HG03108 (cell line): ENCODE measurements around the gene CAPN11.
"Not testable (repeated sequence)": the region's sequence is repeated elsewhere in the genome, so short reads cannot be mapped to it uniquely, and the experiment has no call there.

ENCODE experiments used
- ATAC-seq: cut with Tn5 transposase; IDR thresholded peaks from one replicate; pipeline ENCODE4 v1.9.1; 2021; ENCODE audit warnings: moderate library complexity; ENCODE audit not compliant: unreplicated experiment

Gene CAPN11

DNA sequence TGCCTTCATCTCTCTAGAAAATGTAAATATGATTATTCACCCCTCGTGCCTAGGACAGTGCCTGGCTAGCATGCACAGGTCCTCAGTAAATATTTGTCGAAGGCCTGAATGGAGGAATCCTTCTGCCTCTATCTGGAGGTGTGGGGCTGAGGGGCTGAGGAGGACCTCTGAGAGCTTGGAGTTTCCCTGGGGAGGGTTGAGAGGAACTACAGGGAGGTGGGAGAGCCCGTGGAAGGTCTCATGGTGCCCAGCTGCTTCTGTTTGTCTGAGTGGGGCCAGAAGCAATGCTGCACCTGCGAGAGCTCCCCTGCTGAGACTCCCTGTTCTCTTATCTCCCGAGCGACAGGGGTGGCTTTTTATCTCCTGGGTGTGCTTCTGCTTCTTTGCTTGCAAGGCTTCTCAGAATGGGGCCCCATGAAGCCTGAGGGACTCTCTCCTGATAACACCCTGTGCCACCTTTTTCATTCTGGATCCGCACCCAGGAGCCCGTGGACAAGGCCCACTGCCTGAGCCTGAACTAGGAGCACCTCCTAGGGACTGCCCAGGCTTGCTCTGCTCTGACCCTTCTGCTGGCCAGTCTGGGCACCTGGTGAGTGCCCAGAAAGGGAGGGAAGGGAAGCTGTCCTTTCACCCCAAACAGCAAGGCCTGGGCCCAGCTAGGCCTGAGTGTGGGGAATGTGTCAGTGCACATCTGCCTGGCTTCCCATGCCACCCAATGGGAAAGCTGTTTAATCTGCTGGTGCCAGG, 67.1 kb downstream of the CAPN11 start:
- no peak for ATAC-seq

DNA sequence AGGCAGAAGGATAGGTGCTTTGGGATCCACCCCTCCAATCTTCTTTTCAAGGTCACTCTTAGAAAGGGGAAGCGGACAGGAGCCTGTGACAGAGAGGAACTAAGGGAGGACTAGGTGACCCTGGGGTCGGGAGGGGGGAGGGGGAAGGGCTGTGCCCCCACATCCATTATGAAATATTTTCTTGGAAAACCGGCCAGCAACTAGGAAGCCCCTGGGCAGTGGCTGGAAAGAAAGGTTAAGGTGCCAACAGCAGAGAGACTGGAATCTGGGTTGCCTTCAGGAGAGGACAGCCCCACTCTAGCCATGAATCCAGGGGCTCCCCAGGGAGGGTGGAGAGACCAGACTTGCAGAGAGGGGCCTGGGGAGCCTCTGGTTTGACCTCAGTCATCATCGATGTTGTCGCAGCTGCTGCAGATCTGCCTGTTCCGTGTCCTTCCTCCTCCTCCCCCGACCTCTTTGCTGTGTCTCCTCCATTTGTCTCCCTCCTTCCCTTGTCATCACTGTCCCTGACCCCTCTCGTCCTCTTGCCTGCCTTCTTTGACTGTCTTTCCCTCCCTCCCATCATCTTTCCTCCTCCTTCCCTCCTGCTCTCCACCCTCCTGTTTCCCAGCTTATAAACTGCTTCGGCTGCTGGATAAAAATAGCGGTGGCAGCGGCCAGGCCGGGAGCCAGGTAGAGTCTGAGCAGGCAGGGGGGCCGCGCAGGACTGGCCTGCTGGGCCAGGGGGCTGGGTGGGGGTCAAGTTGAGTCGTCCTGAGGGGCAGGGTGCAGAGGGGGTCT, 67.9 kb downstream of the CAPN11 start:
- ATAC-seq, result no peak

DNA sequence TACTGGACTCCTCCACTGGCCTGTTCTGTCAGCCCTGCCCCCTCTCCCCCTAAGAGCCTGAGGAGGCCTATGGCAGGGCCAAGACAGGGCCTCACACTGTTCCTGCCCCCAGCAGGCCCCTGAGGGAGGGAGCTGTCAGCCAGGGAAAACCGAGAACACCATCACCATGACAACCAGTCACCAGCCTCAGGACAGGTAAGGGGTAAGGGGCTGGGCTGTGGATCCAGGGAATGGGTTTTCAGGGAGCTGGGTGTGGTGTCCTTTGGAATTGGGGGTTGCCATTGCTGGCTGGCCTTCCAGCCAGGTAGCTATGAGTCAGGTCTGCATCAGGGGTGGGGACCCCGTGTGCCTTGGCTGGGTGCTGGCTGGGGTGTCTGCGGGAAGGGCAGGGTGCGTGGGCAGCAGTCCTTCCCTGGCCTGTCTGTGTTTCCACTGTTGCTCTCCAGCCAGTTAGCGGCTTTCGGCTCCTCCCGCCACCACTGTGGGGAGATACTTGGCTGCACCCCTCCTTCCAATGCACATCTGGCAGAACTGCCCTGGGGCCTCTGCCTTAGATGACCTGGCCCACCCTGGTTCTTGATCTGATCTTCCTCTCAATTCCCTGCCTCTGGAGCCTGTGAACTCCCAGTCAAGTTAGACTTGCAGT, 68.7 kb downstream of the CAPN11 start:
- ATAC-seq, result no peak

DNA sequence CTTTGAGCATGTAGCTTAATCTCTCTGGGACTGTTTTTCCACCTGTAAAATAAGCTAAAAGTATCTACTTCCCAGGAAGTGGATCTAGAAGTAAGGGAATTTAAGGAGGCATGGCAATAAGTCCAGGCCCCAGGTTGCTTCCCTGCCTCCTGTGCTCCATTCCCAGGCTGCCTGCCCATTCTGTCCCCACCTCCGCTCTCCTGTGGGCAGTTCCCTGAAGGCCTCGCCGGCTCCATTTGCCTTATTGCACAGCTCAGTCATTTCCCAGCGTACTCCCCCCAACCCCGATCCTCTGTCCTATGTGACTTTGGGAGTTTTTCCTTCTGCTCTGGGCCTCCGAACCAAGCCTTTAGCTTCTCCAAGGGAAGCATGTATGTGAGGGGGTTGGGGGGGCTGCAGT, 69.4 kb downstream of the CAPN11 start:
- no peak for ATAC-seq

DNA sequence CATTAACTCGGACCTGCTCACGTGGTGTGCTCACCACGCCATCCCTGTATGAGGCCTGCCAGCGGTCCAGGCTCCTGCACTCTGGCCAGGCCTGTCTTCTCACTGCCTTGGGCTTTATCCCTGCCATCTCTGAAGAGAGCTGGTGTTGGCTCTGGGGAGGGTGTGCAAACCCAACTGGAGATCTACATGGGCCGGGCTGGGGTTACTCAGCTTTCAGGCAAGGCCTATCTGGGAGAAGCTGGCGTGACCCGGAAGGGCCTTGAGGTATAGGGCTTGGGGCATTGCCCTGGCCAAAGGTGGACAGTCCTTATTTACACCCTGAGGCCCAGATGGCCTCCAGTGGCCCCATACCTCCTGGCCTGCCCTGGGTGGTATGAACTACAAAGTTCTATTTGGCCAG, 69.8 kb downstream of the CAPN11 start:
- ATAC-seq, result no peak

DNA sequence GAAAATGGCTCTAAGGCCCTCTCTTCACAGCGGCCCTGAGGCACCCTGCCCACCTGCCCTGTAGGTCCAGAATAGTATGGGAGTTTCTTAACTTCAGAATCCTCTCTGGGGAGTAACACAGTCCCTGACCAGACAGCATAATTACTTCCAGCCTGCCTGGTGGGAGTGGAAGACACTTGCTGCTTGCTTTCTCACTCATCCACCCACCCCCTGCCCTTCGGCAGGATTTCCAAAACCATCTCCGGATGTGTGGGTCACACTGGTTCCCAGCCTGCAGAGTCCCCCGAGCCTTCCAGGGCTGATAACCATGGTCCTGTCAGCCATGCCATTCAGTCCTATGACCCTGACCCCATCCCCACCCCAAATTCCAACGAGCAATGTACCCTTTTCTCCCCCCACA, 70.2 kb downstream of the CAPN11 start:
- no peak for ATAC-seq

DNA sequence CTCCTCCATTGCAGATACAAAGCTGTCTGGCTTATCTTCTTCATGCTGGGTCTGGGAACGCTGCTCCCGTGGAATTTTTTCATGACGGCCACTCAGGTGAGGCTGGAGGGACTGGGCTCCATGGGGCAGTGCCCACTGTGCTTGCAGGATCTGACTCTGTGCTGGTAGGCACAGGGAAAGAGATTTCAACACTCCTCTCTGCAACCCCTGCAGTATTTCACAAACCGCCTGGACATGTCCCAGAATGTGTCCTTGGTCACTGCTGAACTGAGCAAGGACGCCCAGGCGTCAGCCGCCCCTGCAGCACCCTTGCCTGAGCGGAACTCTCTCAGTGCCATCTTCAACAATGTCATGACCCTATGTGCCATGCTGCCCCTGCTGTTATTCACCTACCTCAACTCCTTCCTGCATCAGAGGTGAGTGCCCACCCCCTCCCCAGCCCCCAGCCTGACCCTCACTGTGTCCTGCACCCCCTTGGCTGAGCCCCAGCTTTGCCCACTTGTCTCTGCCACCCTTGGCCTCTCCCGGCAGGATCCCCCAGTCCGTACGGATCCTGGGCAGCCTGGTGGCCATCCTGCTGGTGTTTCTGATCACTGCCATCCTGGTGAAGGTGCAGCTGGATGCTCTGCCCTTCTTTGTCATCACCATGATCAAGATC, 70.9 kb downstream of the CAPN11 start:
- no peak for ATAC-seq

DNA sequence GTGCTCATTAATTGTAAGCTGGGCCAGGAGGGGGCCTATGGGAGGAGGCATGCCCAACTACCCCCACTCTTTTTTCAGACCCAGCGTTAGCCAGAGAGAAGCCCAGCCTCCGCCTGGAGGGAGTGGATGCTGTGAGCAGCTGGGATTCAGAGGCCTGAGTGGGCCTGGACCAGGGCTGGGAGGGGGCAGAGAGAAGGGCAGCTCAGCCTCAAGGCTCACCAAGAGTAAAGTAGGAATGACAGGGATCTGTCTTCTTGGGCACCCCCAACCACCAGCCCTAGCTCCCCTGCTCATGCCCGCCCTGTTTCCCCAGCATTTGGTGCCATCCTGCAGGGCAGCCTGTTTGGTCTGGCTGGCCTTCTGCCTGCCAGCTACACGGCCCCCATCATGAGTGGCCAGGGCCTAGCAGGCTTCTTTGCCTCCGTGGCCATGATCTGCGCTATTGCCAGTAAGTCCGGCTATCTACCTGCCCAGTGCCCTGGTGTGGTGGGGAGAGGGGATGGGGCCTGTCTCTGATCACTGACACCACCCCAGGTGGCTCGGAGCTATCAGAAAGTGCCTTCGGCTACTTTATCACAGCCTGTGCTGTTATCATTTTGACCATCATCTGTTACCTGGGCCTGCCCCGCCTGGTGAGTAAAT, 71.5 kb downstream of the CAPN11 start:
- ATAC-seq, result no peak

DNA sequence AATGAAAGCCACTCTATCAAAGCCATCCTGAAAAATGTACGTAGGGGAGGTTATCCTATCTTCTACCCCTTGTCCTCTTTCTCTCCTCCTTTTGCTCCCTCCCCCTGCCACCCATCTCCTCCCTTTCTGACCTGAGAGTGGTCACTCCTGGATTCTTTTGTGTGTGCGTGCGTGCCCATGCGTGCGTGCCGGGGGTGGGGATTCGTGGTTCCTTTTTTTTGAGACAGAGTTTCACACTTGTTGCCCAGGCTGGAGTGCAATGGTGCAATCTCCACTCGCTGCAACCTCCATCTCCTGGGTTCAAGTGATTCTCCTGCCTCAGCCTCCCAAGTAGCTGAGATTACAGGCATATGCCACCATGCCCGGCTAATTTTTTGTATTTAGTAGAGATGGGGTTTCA, 72.8 kb downstream of the CAPN11 start:
- ATAC-seq, result not testable (repeated sequence)

DNA sequence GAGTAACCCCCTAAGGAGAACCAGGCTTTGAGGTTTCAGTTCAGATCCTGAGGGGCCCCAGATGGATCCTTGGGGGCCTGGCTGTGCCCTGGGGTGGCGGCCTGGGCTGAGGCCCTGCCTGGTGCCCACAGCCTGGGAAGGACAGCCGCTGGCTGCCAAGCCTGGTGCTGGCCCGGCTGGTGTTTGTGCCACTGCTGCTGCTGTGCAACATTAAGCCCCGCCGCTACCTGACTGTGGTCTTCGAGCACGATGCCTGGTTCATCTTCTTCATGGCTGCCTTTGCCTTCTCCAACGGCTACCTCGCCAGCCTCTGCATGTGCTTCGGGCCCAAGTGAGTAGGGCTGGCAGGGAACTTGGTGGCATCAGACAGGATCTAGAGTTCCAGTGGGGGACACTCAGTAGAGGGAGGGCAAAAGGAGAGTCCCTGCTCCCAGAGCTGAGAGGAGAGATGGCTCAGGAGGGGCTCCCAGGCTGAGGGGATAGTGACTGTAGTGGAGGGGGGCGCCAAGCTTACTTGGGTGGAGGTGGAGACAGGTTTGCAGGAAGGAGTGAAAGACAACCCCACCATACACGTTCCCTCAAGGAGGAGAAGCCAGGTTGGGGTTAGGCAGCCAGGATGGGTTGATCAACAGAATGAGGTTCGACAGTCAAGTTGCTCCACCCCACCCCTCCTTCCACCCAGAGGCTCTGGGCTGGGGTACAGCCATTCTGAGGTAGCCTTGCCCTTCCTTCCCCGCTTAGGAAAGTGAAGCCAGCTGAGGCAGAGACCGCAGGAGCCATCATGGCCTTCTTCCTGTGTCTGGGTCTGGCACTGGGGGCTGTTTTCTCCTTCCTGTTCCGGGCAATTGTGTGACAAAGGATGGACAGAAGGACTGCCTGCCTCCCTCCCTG, 74.3 kb downstream of the CAPN11 start:
- ATAC-seq, result no peak

DNA sequence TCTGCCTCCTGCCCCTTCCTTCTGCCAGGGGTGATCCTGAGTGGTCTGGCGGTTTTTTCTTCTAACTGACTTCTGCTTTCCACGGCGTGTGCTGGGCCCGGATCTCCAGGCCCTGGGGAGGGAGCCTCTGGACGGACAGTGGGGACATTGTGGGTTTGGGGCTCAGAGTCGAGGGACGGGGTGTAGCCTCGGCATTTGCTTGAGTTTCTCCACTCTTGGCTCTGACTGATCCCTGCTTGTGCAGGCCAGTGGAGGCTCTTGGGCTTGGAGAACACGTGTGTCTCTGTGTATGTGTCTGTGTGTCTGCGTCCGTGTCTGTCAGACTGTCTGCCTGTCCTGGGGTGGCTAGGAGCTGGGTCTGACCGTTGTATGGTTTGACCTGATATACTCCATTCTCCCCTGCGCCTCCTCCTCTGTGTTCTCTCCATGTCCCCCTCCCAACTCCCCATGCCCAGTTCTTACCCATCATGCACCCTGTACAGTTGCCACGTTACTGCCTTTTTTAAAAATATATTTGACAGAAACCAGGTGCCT, 75.0 kb downstream of the CAPN11 start:
- no peak for ATAC-seq
